Measurements from ENCODE around the gene TMEM150A.

The TMEM150A gene

GRCh38 chr2:85642725-85643124 is 40.2 kb upstream of the TMEM150A start:
- Histone ChIP-seq H3F3A (ENCODE audit: control insufficient read depth, insufficient read depth) (no peaks in the 10 kb centered on the region), H3K36me3 (ENCODE audit: control insufficient read depth, low read length) (peaks cover 94% of the 10 kb centered on the region), H3K27me3 (ENCODE audit: control insufficient read depth, low read length) (no peaks in the 10 kb centered on the region), H3K4me2 (ENCODE audit: low read length) (no peak overlapping the region), H3K9me3 (ENCODE audit: control insufficient read depth, insufficient read depth, low read length) (no peaks in the 10 kb centered on the region), H4K20me1 (ENCODE audit: control insufficient read depth, insufficient read depth, low read depth, low read length) (0 out of 2 replicates have a peak, but pooled peaks cover 3% of the 10 kb centered on the region), H3K4me1 (ENCODE audit: control insufficient read depth, low read length) (no peaks in the 10 kb centered on the region), H3K4me3 (ENCODE audit: low read length) (no peak overlapping the region), H3K27ac (ENCODE audit: low read depth, low read length) (no peak overlapping the region), H3K9me2 (replicated peaks; ENCODE audit: control insufficient read depth, low read length) (no peaks in the 10 kb centered on the region), H3K79me2 (ENCODE audit: control insufficient read depth, low read length) (0 out of 2 replicates have a peak, but pooled peaks cover 1% of the 10 kb centered on the region)
- TF ChIP-seq EZH2phosphoT487 (IDR thresholded peaks at IDR 0.05; ENCODE audit: borderline replicate concordance, low read length) (no peak), CTCF (IDR thresholded peaks at IDR 0.05; ENCODE audit: low read depth, low read length, poor library complexity, severe bottlenecking) (no peak)

GRCh38 chr2:85635636-85636035 is 33.1 kb upstream of the TMEM150A start:
- Histone ChIP-seq H3K9me3 (ENCODE audit: control insufficient read depth, insufficient read depth, low read length) (no peaks in the 10 kb centered on the region), H3K27ac (ENCODE audit: low read depth, low read length) (no peak overlapping the region), H3K36me3 (ENCODE audit: control insufficient read depth, low read length) (peaks cover 86% of the 10 kb centered on the region), H3K79me2 (ENCODE audit: control insufficient read depth, low read length) (peaks cover 20% of the 10 kb centered on the region), H3K9me2 (replicated peaks; ENCODE audit: control insufficient read depth, low read length) (no peaks in the 10 kb centered on the region), H3K4me2 (ENCODE audit: low read length) (no peak overlapping the region), H3K4me1 (ENCODE audit: control insufficient read depth, low read length) (no peaks in the 10 kb centered on the region), H3K27me3 (ENCODE audit: control insufficient read depth, low read length) (no peaks in the 10 kb centered on the region), H3K4me3 (ENCODE audit: low read length) (no peak overlapping the region), H3F3A (ENCODE audit: control insufficient read depth, insufficient read depth) (peaks cover 17% of the 10 kb centered on the region), H4K20me1 (ENCODE audit: control insufficient read depth, insufficient read depth, low read depth, low read length) (0 out of 2 replicates have a peak, but pooled peaks cover 7% of the 10 kb centered on the region)
- no peak for TF ChIP-seq CTCF (IDR thresholded peaks at IDR 0.05; ENCODE audit: low read depth, low read length, poor library complexity, severe bottlenecking)
- TF ChIP-seq EZH2phosphoT487 (IDR thresholded peaks at IDR 0.05; ENCODE audit: borderline replicate concordance, low read length) = no peak

GRCh38 chr2:85635011-85635410 is 32.5 kb upstream of the TMEM150A start:
- Histone ChIP-seq H4K20me1 (ENCODE audit: control insufficient read depth, insufficient read depth, low read depth, low read length) (0 out of 2 replicates have a peak, but pooled peaks cover 7% of the 10 kb centered on the region), H3K4me1 (ENCODE audit: control insufficient read depth, low read length) (no peaks in the 10 kb centered on the region), H3K27ac (ENCODE audit: low read depth, low read length) (no peak overlapping the region), H3K9me3 (ENCODE audit: control insufficient read depth, insufficient read depth, low read length) (no peaks in the 10 kb centered on the region), H3K9me2 (replicated peaks; ENCODE audit: control insufficient read depth, low read length) (no peaks in the 10 kb centered on the region), H3F3A (ENCODE audit: control insufficient read depth, insufficient read depth) (peaks cover 17% of the 10 kb centered on the region), H3K27me3 (ENCODE audit: control insufficient read depth, low read length) (no peaks in the 10 kb centered on the region), H3K79me2 (ENCODE audit: control insufficient read depth, low read length) (peaks cover 26% of the 10 kb centered on the region), H3K4me3 (ENCODE audit: low read length) (no peak overlapping the region), H3K36me3 (ENCODE audit: control insufficient read depth, low read length) (peaks cover 89% of the 10 kb centered on the region), H3K4me2 (ENCODE audit: low read length) (no peak overlapping the region)
- TF ChIP-seq EZH2phosphoT487 (IDR thresholded peaks at IDR 0.05; ENCODE audit: borderline replicate concordance, low read length) = no peak
- no peak for TF ChIP-seq CTCF (IDR thresholded peaks at IDR 0.05; ENCODE audit: low read depth, low read length, poor library complexity, severe bottlenecking)

Data from DOHH2 (cell line).